Umbilical cord (tissue), 2 donors: ENCODE measurements around the gene CST3. TPM values are rescaled to one million over a fixed set of nuclear protein-coding genes. Genes with fewer than 3 reads are reported as not detected.
"Not testable (repeated sequence)": the region's sequence is repeated elsewhere in the genome, so short reads cannot be mapped to it uniquely, and the experiment has no call there.

Experiments used
- DNase-seq: peaks from one replicate; pipeline ENCODE4 v3.0.0-alpha.2; 2015; ENCODE audit warnings: low spot score
- total RNA-seq: library from RNA; depleted of rRNA; stranded (reverse); fragments of >200 nt; gene quantifications from one replicate; pipeline ENCODE4 v1.2.3, GENCODE V29; 2014; ENCODE audit warnings: low replicate concordance; ENCODE audit not compliant: insufficient read depth

Gene CST3
- total RNA-seq, 1 donor from 2014 or later = 92.7 TPM

DNA sequence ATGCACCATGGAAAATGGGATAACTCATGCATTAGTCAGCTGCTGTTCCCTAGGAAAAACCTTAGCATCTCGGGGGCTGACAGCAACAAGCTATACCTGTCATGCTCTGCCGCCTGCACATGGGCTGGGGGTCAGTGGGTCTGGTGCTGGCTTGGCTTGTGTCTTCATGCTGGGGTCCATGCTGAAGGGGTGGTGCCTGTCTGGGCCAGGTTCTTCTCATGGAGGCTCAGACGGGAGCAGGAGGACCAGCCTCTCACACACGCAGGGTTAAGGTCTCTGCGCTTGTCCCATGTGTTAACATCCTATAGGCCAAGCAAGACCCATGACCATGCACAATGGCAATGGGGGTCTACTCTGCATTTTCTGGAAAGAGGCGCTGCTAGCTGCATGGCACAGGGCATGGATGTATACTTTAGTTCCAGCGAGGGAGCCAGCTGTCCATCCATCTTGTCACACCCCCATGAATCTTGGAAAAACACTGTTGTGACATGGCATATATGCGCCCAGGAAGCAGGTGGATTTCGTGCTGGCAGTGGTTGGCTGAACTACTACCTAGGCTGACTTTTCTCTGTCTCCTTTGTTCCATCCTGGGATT lies 24.6 kb upstream of the CST3 start:
- DNase-seq = no peak

DNA sequence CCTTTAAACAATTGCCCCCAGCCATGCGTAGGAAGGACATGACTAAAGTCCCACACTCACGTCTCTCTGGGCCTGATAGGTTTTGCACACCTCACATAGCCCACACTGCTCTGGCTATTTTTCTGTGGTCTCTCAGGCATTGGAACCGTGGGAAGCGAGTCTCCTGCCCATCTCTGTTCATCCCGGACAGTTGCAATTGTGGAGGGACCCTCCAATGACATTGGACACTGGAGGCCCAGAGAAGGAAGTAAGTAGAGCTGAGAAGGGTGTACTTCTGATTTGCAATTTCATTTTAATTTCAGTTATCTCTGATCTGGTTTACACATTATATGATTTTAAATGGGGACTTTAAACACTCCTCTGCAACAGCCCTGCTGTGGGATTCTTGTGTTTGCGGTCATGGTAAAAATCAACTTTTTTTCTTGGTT lies 23.3 kb upstream of the CST3 start:
- no peak for DNase-seq

- DNase-seq = peak; percentile 8
Measured at GRCh38 chr20:23659989-23660837, 22.5 kb upstream of the CST3 start.

GRCh38 chr20:23659610-23659988 lies 21.8 kb upstream of the CST3 start:
- DNase-seq = not testable (repeated sequence)

GRCh38 chr20:23658989-23659609 lies 21.3 kb upstream of the CST3 start:
- DNase-seq = no peak

- DNase-seq = no peak
Measured at GRCh38 chr20:23658336-23658735, 20.6 kb upstream of the CST3 start.

DNA sequence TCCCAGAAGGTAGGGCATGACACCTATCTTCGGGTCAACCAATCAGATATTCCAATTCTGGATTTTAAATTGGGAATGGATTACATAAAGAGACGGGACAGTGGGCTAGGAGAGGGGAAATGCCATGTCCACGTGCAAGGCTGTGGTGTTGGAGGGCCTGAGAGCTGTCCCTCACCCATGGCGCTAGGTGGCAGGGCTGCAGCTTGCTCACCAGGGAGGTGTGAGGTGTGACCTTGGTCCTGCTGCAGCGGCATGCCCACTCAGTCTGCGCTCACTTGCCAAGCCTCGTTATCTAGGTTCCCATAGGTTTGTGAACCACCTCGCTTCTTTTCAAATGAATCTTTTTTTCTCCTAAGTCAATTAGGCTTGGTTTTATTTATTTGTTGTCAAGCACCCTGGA lies 19.4 kb upstream of the CST3 start:
- no peak for DNase-seq

- DNase-seq = no peak
Measured at GRCh38 chr20:23656372-23656771, 18.6 kb upstream of the CST3 start.

DNA sequence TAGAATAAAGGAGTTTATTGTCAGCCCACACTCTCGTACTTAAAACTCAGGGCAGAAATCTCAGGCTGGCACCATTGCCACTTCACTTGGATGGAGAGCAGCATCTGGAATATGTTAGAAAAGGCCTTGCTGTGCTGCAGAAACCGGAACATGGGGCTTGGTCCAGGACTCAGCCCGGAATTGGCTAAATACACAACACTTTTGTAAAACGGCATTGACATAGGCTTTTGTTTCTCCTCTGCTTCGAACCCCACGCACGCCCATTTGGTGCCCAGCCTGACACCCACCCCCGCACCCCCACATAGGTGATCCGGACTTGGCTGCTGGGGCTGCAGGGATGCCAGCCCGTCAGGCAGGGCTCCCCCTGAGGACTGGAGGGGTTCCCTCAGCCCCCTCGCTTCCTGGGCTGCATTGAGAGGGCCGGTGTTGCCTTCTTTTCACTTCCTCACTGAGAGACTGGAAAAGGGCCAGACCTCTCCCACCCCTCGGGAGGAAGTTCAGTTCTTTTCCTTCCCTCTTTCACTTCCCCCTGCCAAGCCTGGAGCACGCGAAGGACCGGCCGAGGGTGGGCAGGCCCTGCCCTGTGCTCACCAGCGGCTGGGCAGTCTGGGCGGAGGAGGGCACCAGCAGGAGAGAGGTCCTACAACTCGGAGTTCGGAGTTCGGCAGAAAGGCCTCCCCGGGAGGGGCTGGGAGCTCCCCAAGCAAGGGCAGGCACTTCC lies 17.9 kb upstream of the CST3 start:
- DNase-seq = peak; percentile 58

DNA sequence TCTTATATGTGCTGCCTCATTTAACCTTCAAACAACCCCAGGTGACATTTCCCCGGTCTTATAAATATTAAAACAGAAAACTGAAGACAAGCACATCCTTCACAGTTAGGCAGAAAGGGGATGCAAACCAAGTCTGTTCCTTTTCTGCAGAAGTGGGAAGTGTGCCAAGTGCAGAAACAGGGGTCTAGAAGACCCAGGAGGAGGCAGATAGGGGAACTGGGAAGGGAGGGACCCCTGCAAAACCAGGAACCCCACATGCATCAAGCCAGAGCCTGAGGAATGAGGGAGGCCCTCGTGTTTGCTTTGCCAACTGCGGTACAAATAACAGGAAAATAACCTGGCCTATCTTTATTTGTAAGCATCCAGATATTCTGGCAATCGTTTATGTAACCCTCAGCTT lies 17.0 kb upstream of the CST3 start:
- DNase-seq = no peak

DNA sequence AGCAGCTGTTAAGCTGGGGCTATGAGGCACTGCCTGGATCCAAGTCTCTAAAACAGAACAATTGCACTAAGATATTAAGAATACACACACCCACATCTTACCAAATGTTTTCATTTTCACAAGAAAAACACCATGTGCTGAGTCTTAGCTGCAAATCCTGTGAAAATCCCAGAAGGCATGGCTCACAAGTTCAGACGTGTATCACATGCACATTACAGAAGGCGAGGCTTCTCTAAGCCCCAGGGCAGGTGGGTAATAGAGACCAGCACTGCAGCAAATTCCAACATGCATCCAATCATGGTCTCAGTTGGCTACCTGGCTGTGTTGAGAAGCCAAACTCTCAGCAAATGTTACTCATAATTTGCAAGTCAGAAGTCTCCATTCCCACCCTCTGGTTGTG lies 16.2 kb upstream of the CST3 start:
- no peak for DNase-seq

- no peak for DNase-seq
Measured at GRCh38 chr20:23653400-23653938, 15.7 kb upstream of the CST3 start.

DNA sequence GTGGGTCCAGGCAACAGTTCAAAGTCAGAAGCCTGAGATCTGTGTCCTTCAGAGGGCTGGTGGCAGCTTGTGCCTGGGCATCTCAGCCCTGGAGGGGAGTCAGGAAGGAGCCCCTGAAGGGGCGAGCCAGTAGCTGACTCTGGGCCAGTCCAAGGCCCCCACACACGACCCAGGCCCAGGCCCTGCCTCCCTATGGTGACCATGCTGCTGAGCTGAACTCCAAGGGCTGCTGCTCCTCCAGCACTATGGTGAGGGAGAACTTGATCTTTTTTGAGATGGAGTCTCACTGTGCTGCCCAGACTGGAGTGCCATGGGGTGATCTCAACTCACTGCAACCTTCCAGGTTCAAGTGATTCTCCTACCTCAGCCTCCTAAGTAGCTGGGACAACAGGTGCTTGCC lies 15.2 kb upstream of the CST3 start:
- DNase-seq = no peak

GRCh38 chr20:23652371-23652770 lies 14.6 kb upstream of the CST3 start:
- DNase-seq = no peak

GRCh38 chr20:23651117-23651516 lies 13.4 kb upstream of the CST3 start:
- no peak for DNase-seq

DNA sequence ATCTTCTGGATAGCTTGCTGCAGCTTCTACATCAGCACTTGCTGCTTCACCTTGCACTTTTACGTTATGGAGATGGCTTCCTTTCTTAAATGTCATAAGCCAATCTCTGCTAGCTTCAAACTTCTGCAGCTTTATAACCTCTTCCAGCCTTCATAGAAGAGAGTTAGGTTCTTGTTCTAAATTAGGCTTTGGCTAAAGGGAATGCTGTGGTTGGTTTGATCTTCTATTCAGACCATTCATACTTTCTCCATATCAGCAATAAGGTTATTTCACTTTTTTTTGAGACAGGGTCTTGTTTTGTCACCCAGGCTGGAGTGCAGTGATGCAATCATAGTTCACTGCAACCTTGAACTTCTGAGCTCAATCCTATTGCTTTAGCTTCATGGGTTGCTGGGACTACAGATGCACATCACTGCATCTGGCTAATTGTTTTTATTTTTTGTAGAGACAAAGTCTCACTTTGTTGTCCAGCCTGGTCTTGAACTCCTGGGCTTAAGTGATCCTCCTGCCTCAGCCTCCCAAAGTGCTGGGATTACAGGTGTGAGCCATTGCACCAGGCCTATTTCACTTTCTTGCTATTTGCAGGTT lies 12.2 kb upstream of the CST3 start:
- no peak for DNase-seq

GRCh38 chr20:23649242-23649641 lies 11.5 kb upstream of the CST3 start:
- DNase-seq = no peak

- no peak for DNase-seq
Measured at GRCh38 chr20:23647346-23647745, 9.6 kb upstream of the CST3 start.

GRCh38 chr20:23646106-23646873 lies 8.5 kb upstream of the CST3 start:
- no peak for DNase-seq

- no peak for DNase-seq
Measured at GRCh38 chr20:23645575-23645974, 7.8 kb upstream of the CST3 start.

DNA sequence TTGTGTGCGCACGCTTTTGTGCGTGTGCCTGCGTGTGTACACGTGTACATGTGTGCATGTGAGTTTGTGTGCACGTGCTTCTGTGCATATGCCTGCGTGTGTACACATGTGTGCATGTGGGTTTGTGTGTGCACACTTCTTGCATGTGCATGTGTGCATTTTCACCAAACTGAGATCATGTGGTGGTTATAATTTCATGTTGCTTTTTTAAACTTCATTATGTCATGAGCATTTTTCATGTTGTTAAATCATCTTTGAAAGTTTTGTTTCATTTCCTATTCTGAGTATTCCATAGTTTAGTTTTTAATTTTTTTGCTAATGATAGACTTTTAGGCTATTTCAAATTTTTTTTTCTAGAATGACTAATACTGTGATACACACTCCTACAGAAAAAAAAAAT lies 6.4 kb upstream of the CST3 start:
- no peak for DNase-seq
